ENCODE measurements around the gene ULBP2.
A peak's percentile ranks its signal among the peaks of the same experiment; 100 is the strongest.
"Not testable (repeated sequence)": the region's sequence is repeated elsewhere in the genome, so short reads cannot be mapped to it uniquely, and the experiment has no call there.

Gene ULBP2

GRCh38 chr6:149924933-149925252, 16.9 kb upstream of the ULBP2 start:
- H3K4me3 Mint-ChIP-seq, result no peak overlapping the region
- H3K36me3 Mint-ChIP-seq (ENCODE audit: insufficient read depth), result peaks cover 5% of the 10 kb centered on the region
- no peaks in the 10 kb centered on the region for H3K9me3 Mint-ChIP-seq
- DNase-seq (no peak), ATAC-seq (replicated peaks) (no peak)
- H3K4me1 Mint-ChIP-seq (ENCODE audit: low read depth in 2 of 2), result peaks cover 15 to 22% of the 10 kb centered on the region in 2 donors
- H3K27me3 Mint-ChIP-seq, result peaks cover 95 to 100% of the 10 kb centered on the region in 2 donors
- no peak overlapping the region for H3K27ac Mint-ChIP-seq

- DNase-seq (no peak), ATAC-seq (replicated peaks) (no peak)
- no peak overlapping the region for H3K27ac Mint-ChIP-seq
- H3K4me3 Mint-ChIP-seq, result peak overlapping the region; percentile 19 to 51
- H3K4me1 Mint-ChIP-seq (ENCODE audit: low read depth in 2 of 2), result peaks cover 15 to 22% of the 10 kb centered on the region in 2 donors
- no peaks in the 10 kb centered on the region for H3K9me3 Mint-ChIP-seq
- H3K36me3 Mint-ChIP-seq (ENCODE audit: insufficient read depth), result peaks cover 5% of the 10 kb centered on the region
- peaks cover 95 to 100% of the 10 kb centered on the region in 2 donors for H3K27me3 Mint-ChIP-seq
Observed at GRCh38 chr6:149925253-149925973, 16.4 kb upstream of the ULBP2 start.

GRCh38 chr6:149925974-149926777, 15.6 kb upstream of the ULBP2 start:
- H3K27ac Mint-ChIP-seq, result no peak overlapping the region

GRCh38 chr6:149927025-149927424, 14.8 kb upstream of the ULBP2 start:
- not testable (repeated sequence) for H3K4me3 Mint-ChIP-seq; H3K9me3 Mint-ChIP-seq; H3K36me3 Mint-ChIP-seq (ENCODE audit: insufficient read depth); H3K27ac Mint-ChIP-seq; DNase-seq; ATAC-seq (replicated peaks)
- peaks cover 95 to 100% of the 10 kb centered on the region in 2 donors for H3K27me3 Mint-ChIP-seq
- peaks cover 15 to 19% of the 10 kb centered on the region in 2 donors for H3K4me1 Mint-ChIP-seq (ENCODE audit: low read depth in 2 of 2)

More at GRCh38 chr6:149925974-149926777, 15.6 kb upstream of the ULBP2 start:
- Mint-ChIP-seq H3K36me3 (ENCODE audit: insufficient read depth) (peaks cover 5% of the 10 kb centered on the region), H3K9me3 (no peaks in the 10 kb centered on the region), H3K4me1 (ENCODE audit: low read depth in 2 of 2) (peaks cover 15 to 22% of the 10 kb centered on the region in 2 donors), H3K4me3 (peak overlapping the region in 1 of 2 donors; percentile 51), H3K27me3 (peaks cover 95 to 100% of the 10 kb centered on the region in 2 donors)
- peak; percentile 49 to 65 (median 58) for DNase-seq
- peak; percentile 63 for ATAC-seq (replicated peaks)

- Mint-ChIP-seq H3K27ac (no peak overlapping the region), H3K36me3 (ENCODE audit: insufficient read depth) (peaks cover 9% of the 10 kb centered on the region), H3K4me3 (no peak overlapping the region), H3K4me1 (ENCODE audit: low read depth in 2 of 2) (peaks cover 3 to 7% of the 10 kb centered on the region in 2 donors), H3K27me3 (peaks cover 91 to 100% of the 10 kb centered on the region in 2 donors), H3K9me3 (no peaks in the 10 kb centered on the region)
- DNase-seq (no peak), ATAC-seq (replicated peaks) (no peak)
Observed at GRCh38 chr6:149929422-149929821, 12.4 kb upstream of the ULBP2 start.

- H3K27me3 Mint-ChIP-seq, result peaks cover 91 to 100% of the 10 kb centered on the region in 2 donors
- no peak for ATAC-seq (replicated peaks)
- H3K9me3 Mint-ChIP-seq, result no peaks in the 10 kb centered on the region
- no peak overlapping the region for H3K4me3 Mint-ChIP-seq
- peaks cover 9% of the 10 kb centered on the region for H3K36me3 Mint-ChIP-seq (ENCODE audit: insufficient read depth)
- peaks cover 0 to 3% of the 10 kb centered on the region in 2 donors for H3K4me1 Mint-ChIP-seq (ENCODE audit: low read depth in 2 of 2)
- no peak for DNase-seq
- H3K27ac Mint-ChIP-seq, result no peak overlapping the region
Observed at GRCh38 chr6:149931501-149931900, 10.3 kb upstream of the ULBP2 start.

- ATAC-seq (replicated peaks), result no peak
- Mint-ChIP-seq H3K4me3 (no peak overlapping the region), H3K9me3 (no peaks in the 10 kb centered on the region), H3K36me3 (ENCODE audit: insufficient read depth) (peaks cover 15% of the 10 kb centered on the region), H3K27me3 (peaks cover 94 to 100% of the 10 kb centered on the region in 2 donors), H3K27ac (no peak overlapping the region), H3K4me1 (ENCODE audit: low read depth in 2 of 2) (peaks cover 0 to 3% of the 10 kb centered on the region in 2 donors)
- DNase-seq, result no peak
Observed at GRCh38 chr6:149933036-149933435, 8.8 kb upstream of the ULBP2 start.

GRCh38 chr6:149933461-149933860, 8.4 kb upstream of the ULBP2 start:
- no peak for ATAC-seq (replicated peaks)
- peaks cover 94 to 100% of the 10 kb centered on the region in 2 donors for H3K27me3 Mint-ChIP-seq
- no peak overlapping the region for H3K4me3 Mint-ChIP-seq
- no peak overlapping the region for H3K27ac Mint-ChIP-seq
- H3K4me1 Mint-ChIP-seq (ENCODE audit: low read depth in 2 of 2), result peaks cover 4 to 7% of the 10 kb centered on the region in 2 donors
- DNase-seq, result no peak
- no peaks in the 10 kb centered on the region for H3K9me3 Mint-ChIP-seq
- H3K36me3 Mint-ChIP-seq (ENCODE audit: insufficient read depth), result peaks cover 19% of the 10 kb centered on the region

- H3K9me3 Mint-ChIP-seq, result no peaks in the 10 kb centered on the region
- H3K4me1 Mint-ChIP-seq (ENCODE audit: low read depth in 2 of 2), result peaks cover 12 to 15% of the 10 kb centered on the region in 2 donors
- peak overlapping the region in 1 of 2 donors; percentile 47 for H3K27ac Mint-ChIP-seq
- peaks cover 94 to 100% of the 10 kb centered on the region in 2 donors for H3K27me3 Mint-ChIP-seq
- H3K36me3 Mint-ChIP-seq (ENCODE audit: insufficient read depth), result peaks cover 22% of the 10 kb centered on the region
- DNase-seq (peak; percentile 70 to 82 (median 73)), ATAC-seq (replicated peaks) (peak; percentile 34)
- H3K4me3 Mint-ChIP-seq, result no peak overlapping the region
Observed at GRCh38 chr6:149934249-149935156, 7.3 kb upstream of the ULBP2 start.

DNA sequence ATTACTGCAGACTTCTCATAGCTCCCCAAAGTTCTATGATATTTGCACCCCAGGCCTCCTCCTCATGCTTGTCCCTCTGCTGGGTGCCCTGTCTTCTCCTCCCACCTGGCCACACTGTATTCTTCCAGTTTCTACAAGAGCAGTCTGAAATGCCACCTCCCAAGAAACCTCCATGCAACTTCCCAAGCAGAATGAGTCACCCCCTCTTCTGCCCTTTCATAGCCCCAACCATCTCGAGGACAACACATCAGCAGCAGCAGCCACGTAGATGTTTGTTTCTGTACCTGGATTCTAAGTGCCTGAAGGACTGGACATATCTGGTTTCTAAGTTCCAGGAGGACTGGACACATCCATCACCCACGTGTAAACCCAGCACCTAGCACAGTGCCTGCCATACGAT, 6.6 kb upstream of the ULBP2 start:
- H3K36me3 Mint-ChIP-seq (ENCODE audit: insufficient read depth), result peaks cover 22% of the 10 kb centered on the region
- peaks cover 12 to 15% of the 10 kb centered on the region in 2 donors for H3K4me1 Mint-ChIP-seq (ENCODE audit: low read depth in 2 of 2)
- H3K27me3 Mint-ChIP-seq, result peaks cover 92 to 100% of the 10 kb centered on the region in 2 donors
- H3K9me3 Mint-ChIP-seq, result no peaks in the 10 kb centered on the region
- H3K4me3 Mint-ChIP-seq, result no peak overlapping the region
- no peak overlapping the region for H3K27ac Mint-ChIP-seq
- ATAC-seq (replicated peaks), result no peak
- no peak for DNase-seq

DNA sequence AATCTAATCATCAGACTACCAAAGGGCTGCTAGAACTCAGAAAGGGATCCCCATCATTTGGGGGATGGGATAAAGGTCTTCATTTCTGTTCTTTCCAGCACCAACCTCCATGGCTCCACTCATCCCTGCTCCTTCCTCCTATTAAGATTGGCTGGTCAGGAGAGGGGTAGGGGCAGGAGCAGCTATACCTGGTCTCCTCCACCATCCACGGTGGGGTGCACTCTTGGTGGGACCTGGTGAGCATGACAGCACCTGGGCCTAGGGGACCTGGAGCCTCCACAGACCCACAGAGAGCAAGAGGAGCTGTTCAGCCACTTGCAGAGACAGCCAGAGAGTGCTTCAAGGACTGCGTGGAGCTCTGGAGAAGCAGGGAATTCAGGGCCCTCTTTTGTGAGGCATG, 6.1 kb upstream of the ULBP2 start:
- DNase-seq (no peak), ATAC-seq (replicated peaks) (no peak)
- H3K4me3 Mint-ChIP-seq, result no peak overlapping the region
- peaks cover 22% of the 10 kb centered on the region for H3K36me3 Mint-ChIP-seq (ENCODE audit: insufficient read depth)
- H3K9me3 Mint-ChIP-seq, result no peaks in the 10 kb centered on the region
- H3K27ac Mint-ChIP-seq, result no peak overlapping the region
- H3K4me1 Mint-ChIP-seq (ENCODE audit: low read depth in 2 of 2), result peaks cover 12 to 18% of the 10 kb centered on the region in 2 donors
- peaks cover 91 to 100% of the 10 kb centered on the region in 2 donors for H3K27me3 Mint-ChIP-seq

- peaks cover 25% of the 10 kb centered on the region for H3K36me3 Mint-ChIP-seq (ENCODE audit: insufficient read depth)
- H3K27me3 Mint-ChIP-seq, result peaks cover 81 to 90% of the 10 kb centered on the region in 2 donors
- H3K4me3 Mint-ChIP-seq, result no peak overlapping the region
- H3K9me3 Mint-ChIP-seq, result no peaks in the 10 kb centered on the region
- DNase-seq, result no peak
- ATAC-seq (replicated peaks), result no peak
- peaks cover 15 to 24% of the 10 kb centered on the region in 2 donors for H3K4me1 Mint-ChIP-seq (ENCODE audit: low read depth in 2 of 2)
- no peak overlapping the region for H3K27ac Mint-ChIP-seq
Observed at GRCh38 chr6:149936743-149937142, 5.1 kb upstream of the ULBP2 start.

DNA sequence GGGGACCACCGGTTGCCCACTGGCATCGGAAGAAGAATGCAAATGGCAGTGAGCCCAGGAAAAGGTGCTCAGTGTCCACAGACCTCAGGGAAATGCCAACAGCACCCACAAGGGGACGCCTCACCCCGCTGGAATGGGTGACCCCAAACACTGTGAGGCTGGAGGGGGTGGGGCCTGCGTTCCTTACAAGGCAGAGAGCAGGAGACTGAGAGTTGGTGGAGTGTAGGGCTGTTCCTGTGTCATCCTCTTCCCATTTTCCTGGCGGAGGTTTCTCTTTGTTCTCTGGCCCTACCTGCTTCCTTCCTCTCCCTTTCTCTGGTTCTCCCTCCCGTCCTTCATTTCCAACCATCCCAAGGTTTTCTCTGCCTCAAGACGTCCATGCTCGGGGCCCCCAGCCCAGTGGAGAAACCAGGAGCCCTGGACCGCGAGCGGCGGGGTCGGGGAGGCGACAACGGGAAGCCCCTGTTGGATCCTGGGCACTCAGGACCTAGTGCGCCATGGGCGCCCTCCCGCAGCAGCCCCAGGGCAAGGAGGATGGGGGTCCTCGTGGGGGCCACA, 3.7 kb upstream of the ULBP2 start:
- Mint-ChIP-seq H3K4me3 (peak overlapping the region; percentile 76 to 85), H3K27ac (peak overlapping the region; percentile 87 to 97), H3K4me1 (ENCODE audit: low read depth in 2 of 2) (peaks cover 24 to 32% of the 10 kb centered on the region in 2 donors), H3K36me3 (ENCODE audit: insufficient read depth) (peaks cover 34% of the 10 kb centered on the region), H3K27me3 (peaks cover 71 to 76% of the 10 kb centered on the region in 2 donors)
- peak; percentile 16 for ATAC-seq (replicated peaks)
- not testable (repeated sequence) for DNase-seq, H3K9me3 Mint-ChIP-seq
